Suppressor macrophage treated with lipopolysaccharide for 4 hours (primary cell): ENCODE measurements around the gene SHOX.
"Not testable (repeated sequence)": the region's sequence is repeated elsewhere in the genome, so short reads cannot be mapped to it uniquely, and the experiment has no call there.

Experiments
- DNase-seq: peaks from one replicate; pipeline ENCODE4 v3.0.0-alpha.2; 2020

The SHOX gene

GRCh38 chrX:630612-631496 is at the start of gene SHOX:
TSS of gene SHOX (plus strand) at chrX:630791. CDS start at chrX:630898, 107 bp downstream.
- no peak for DNase-seq

DNA sequence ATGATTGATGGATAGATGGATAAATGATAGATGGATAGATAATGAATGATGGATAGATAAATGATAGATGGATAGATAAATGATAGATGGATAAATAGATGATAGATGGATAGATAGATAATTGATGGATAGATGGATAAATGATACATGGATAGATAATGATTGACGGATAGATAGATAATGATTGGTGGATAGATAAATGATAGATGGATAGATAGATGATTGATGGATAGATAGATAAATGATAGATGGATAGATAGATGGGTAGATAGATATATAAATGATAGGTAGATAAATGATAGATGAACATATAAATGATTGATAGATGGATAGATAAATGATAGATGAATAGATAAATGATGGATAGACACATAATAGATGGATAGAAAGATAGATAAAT is 49.5 kb upstream of the SHOX start:
- no peak for DNase-seq

DNA sequence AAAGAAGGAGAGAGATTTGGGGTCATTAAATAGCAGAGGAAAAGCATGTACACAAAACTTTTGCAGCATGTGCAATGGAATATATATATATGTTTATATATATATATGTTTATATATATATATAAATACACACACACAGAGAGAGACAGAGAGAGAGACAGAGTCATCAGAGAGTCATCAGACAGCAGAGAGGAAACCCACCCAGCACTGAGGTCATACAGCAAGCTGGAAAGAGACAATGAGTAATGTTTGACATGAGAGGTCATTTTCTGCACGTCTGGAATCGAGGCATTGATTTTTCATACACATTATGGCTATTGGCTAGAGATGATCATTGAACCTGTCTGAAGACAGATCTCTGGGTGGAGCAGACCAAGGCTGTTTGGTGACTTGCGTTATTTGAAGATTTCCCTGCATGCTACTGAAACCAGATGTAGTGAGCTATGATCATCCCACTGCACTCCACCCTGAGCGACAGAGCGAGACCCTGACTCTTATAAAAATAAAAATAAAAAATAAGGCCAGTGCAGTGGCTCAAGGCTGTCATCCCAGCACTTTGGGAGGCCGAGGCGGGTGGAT is 48.8 kb upstream of the SHOX start:
- DNase-seq = no peak

- no peak for DNase-seq
Observed at GRCh38 chrX:584572-584971, 46.0 kb upstream of the SHOX start.

- no peak for DNase-seq
Observed at GRCh38 chrX:585115-585808, 45.3 kb upstream of the SHOX start.

DNA sequence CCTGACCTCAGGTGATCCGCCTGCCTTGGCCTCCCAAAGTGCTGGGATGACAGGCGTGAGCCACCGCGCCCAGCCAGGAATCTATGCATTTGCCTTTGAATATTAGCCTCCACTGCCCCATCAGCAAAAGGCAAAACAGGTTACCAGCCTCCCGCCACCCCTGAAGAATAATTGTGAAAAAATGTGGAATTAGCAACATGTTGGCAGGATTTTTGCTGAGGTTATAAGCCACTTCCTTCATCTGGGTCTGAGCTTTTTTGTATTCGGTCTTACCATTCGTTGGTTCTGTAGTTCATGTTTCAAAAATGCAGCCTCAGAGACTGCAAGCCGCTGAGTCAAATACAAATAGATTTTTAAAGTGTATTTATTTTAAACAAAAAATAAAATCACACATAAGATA is 44.2 kb upstream of the SHOX start:
- DNase-seq = no peak

- not testable (repeated sequence) for DNase-seq
Observed at GRCh38 chrX:589261-589660, 41.3 kb upstream of the SHOX start.

GRCh38 chrX:590693-591404 is 39.7 kb upstream of the SHOX start:
- DNase-seq = no peak

DNA sequence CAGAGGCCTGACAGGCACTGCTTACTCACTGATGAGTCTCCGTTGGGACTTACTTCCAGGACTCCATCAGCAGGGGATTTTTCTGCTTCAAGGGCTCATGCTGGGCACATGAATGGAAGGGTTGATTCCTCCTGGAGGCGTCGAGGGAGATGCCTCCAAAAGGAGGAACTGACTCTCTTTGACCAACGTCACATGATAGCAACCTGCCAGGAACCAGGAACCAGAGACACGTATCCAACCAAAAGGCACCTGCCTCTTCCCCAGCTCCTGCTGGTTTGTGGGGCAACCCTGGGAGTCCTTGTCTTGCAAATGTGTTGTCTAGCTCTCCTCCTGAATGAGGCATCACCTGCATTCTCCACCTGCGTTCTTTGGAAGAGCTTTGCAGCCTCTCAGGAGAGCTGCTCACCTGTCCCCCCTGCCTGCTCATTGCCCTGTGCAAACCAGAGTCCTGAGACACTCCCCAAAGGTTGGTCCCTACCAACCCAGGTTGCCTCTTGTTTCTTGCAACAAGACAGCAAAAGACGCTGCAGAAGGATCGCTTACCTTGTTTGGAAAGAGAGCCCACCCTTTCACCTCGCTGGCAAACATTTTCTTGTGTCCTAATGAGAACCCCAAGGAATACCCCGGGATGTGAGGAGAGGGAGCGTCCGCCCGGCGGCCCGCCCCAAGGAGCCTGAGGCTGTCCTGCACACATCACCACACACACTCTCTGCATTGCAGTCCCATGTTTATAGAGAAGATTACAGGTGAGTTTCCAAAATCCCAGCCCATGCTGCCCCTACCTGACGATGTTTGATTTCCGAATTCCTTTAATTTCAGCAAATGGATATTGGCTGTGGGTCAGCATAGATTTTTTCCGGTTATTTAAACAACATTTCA is 30.5 kb upstream of the SHOX start:
- no peak for DNase-seq

GRCh38 chrX:603029-603428 is 27.6 kb upstream of the SHOX start:
- DNase-seq = not testable (repeated sequence)

- not testable (repeated sequence) for DNase-seq
Observed at GRCh38 chrX:604616-605015, 26.0 kb upstream of the SHOX start.

- not testable (repeated sequence) for DNase-seq
Observed at GRCh38 chrX:608088-608487, 22.5 kb upstream of the SHOX start.

DNA sequence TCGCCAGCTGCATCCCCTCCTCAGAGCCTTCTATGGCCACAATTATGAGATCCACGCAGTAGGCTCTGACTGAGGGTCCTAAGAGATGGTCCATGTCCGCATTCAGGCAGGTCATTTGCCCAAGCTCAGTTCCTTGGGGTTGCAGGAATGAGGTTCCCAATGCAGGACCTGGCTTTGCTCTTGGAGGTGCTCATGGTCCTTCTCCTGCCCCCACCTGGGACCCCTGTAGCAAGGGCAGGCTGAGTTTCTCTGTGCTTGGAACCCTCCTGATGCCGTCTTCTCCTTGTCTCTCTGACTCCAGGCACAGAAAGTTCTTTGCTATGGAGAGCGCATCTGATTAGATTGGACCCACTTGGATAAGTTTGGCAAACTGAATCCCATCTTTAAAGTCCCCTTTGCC is 16.5 kb upstream of the SHOX start:
- no peak for DNase-seq

- no peak for DNase-seq
Observed at GRCh38 chrX:617401-617800, 13.2 kb upstream of the SHOX start.

- no peak for DNase-seq
Observed at GRCh38 chrX:617891-618290, 12.7 kb upstream of the SHOX start.

- not testable (repeated sequence) for DNase-seq
Observed at GRCh38 chrX:618304-618703, 12.3 kb upstream of the SHOX start.

DNA sequence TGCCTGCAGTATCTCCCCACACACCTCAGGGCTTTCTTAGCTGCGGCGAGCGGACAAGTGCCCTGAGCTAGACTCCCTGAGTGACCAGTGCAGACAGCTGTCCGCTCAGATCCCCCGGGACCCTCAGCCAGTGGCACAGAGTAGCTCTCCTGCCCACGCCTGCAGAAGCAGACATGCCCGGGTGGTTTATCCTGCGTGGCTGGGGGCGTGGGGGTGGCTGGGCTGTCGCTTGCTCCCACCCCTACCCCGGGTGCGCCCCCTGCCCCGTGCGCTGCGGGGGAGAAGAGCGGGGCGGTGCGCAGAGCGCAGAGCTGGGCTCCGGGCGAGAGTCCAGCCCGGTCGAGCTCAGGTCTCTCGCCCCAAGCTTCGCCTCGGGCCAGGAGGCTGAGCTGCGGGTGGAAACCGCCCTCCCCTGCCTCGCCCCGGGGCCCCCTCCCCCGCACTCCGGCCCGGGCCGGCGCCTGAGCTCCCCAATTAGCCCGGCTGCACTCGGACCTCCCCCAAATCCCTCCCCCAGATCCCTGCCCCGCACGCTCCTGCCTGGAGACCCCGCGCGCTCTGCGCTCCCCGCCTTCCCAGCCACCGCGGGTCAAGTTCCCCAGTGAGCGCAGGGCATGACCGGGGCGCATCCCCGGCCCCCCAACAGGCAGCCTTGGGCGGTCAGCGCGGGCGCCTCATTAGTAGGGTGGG is 11.7 kb upstream of the SHOX start:
- DNase-seq = no peak

DNA sequence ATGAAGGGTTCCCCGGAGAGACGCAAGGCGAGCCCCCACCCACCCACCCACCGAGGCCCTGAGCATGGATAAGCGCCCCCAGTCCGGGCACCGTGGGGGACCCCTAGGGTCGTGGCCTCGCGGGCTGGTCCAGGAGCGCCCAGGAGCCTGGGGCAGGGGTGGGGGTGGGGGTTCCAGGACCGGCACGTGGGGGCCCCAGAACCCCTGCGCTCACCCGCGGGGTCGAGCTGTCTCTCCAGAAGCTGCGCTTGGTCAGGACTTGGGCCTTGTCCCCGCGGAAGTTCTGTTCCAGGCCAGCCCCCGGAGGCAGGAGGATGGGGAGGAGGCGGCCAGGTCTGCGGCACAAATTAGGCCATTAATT is 11.2 kb upstream of the SHOX start:
- DNase-seq = no peak

DNA sequence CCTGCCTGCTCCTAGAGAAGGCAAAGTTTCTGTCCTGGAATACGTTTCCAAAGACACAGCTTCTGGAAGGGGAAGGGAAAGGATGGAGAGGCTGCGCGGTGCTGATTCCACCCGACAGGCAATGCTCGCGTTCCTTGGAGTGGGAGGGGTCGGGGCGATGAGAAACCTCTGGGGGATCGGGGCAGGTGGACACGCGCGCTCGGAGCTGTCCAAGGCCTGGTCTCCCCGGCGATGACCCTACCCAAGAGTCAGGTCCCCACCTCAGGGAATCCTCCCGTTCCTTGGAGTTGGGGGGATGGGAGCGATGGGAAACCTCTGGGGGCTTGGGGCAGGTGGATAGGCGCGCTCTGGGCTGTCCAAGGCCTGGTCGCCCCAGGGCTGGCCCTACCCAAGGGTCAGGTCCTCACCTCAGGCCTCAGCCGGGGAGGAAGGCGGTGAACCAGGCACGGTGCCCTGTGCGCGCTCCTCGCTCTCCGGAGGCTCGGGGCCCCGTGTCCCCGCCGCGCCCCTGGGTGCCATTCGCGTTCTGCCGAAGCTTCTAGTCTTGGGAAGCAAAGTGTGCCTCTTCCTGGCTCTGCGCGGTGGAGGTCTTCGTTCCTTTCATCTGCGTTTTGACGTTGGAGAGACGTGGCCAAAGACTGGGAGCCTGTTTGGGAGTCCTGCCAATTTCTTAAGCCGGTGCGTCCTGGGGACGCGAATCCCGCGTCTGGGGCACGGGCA is 10.6 kb upstream of the SHOX start:
- no peak for DNase-seq

DNA sequence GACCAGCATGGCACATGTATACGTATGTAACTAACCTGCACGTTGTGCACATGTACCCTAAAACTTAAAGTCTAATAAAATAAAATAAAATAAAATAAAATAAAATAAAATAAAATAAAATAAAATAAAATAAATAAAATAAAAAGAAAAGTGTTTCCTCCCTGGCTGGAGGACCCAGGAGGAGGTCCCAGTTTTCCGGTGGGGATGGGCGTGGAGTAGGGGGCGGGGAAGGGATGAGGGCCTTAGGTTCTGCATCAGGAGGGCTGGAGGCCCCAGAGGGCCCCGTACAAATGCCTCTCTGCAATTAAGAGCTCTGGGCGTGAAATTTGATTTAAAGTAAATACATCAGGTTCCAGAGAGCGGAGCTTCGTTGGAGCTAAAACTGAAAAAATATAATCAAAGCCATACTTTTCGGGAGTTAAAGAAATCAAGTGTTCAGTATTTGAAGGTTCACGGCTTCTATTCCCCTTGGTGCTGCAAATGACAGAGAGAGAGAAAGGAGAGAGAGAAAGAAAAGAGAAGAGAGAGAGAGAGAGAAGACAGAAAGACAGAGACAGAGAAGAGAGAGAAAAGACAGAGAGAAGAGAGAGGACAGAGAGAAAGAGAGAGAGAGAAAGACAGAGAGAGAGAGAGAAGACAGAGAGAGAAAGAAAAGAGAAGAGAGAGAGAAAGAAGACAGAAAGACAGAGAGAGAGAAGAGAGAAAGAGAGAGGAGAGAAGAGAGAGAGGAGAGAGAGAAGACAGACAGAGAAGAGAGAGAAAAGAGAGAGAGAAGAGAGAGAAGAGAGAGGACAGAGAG is 8.7 kb upstream of the SHOX start:
- DNase-seq = no peak
